ENCODE results near the gene CEP20. TPM values are rescaled to one million over a fixed set of nuclear protein-coding genes. Genes with fewer than 3 reads are reported as not detected.

CEP20 gene
- total RNA-seq, 1 donor from 2014 or later, result 101 TPM

GRCh38 chr16:15835136-15835878, 53.1 kb downstream of the CEP20 start:
- no peak overlapping the region for H3K27ac ChIP-seq
- no peaks in the 10 kb centered on the region for H3K9me3 ChIP-seq (ENCODE audit: low read depth)
- Mint-ChIP-seq H3K27me3 (ENCODE audit: insufficient read depth, low read depth) (peaks cover 11% of the 10 kb centered on the region), H3K4me1 (no peaks in the 10 kb centered on the region), H3K9me3 (no peaks in the 10 kb centered on the region), H3K27ac (no peak overlapping the region), H3K36me3 (no peaks in the 10 kb centered on the region), H3K4me3 (no peak overlapping the region)
- no peak overlapping the region for H3K9ac ChIP-seq
- H3K27me3 ChIP-seq, result no peaks in the 10 kb centered on the region
- no peak overlapping the region for H3K4me2 ChIP-seq
- no peaks in the 10 kb centered on the region for H3F3A ChIP-seq (ENCODE audit: low read depth)
- DNase-seq (ENCODE audit: low spot score), result no peak
- H3K79me2 ChIP-seq (ENCODE audit: low read depth), result no peaks in the 10 kb centered on the region
- no peaks in the 10 kb centered on the region for H3K4me1 ChIP-seq
- H3K4me3 ChIP-seq, result no peak overlapping the region
- no peak overlapping the region for H2AFZ ChIP-seq (replicated peaks)
- H3K36me3 ChIP-seq, result no peaks in the 10 kb centered on the region
- TF ChIP-seq, protein P1, sequence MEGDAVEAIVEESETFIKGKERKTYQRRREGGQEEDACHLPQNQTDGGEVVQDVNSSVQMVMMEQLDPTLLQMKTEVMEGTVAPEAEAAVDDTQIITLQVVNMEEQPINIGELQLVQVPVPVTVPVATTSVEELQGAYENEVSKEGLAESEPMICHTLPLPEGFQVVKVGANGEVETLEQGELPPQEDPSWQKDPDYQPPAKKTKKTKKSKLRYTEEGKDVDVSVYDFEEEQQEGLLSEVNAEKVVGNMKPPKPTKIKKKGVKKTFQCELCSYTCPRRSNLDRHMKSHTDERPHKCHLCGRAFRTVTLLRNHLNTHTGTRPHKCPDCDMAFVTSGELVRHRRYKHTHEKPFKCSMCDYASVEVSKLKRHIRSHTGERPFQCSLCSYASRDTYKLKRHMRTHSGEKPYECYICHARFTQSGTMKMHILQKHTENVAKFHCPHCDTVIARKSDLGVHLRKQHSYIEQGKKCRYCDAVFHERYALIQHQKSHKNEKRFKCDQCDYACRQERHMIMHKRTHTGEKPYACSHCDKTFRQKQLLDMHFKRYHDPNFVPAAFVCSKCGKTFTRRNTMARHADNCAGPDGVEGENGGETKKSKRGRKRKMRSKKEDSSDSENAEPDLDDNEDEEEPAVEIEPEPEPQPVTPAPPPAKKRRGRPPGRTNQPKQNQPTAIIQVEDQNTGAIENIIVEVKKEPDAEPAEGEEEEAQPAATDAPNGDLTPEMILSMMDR (IDR thresholded peaks at IDR 0.05), result no peak
- TF ChIP-seq EZH2phosphoT487 (IDR thresholded peaks at IDR 0.05), result no peak
- no peaks in the 10 kb centered on the region for H4K20me1 ChIP-seq (ENCODE audit: low read depth)

DNA sequence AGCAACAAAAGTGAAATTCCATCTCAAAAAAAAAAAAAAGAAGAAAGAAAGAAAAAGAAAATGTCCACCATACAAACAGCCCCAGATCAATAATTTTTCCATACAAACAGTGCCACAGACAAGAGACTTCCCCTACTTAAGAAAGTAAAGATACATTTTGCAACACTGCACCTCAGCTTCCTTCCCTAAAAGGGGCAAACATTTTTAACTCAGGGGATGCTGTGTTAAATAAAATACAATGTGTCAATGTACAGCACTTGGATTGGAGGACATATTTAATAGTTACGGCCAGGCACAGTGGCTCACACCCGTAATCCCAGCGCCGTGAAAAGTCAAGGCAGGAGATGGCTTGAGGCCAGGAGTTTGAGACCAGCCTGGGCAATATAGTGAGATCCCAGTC, 53.9 kb downstream of the CEP20 start:
- H3K9me3 Mint-ChIP-seq, result no peaks in the 10 kb centered on the region
- peaks cover 11% of the 10 kb centered on the region for H3K27me3 Mint-ChIP-seq (ENCODE audit: insufficient read depth, low read depth)
- DNase-seq (ENCODE audit: low spot score), result no peak
- H3F3A ChIP-seq (ENCODE audit: low read depth), result no peaks in the 10 kb centered on the region
- H3K27ac ChIP-seq, result no peak overlapping the region
- H3K9ac ChIP-seq, result no peak overlapping the region
- no peaks in the 10 kb centered on the region for H3K79me2 ChIP-seq (ENCODE audit: low read depth)
- no peak overlapping the region for H3K4me2 ChIP-seq
- no peak overlapping the region for H3K4me3 ChIP-seq
- H3K9me3 ChIP-seq (ENCODE audit: low read depth), result no peaks in the 10 kb centered on the region
- H3K27me3 ChIP-seq, result no peaks in the 10 kb centered on the region
- no peaks in the 10 kb centered on the region for H3K36me3 ChIP-seq
- H2AFZ ChIP-seq (replicated peaks), result no peak overlapping the region
- H3K4me1 ChIP-seq, result no peaks in the 10 kb centered on the region
- H4K20me1 ChIP-seq (ENCODE audit: low read depth), result no peaks in the 10 kb centered on the region
- H3K4me3 Mint-ChIP-seq, result no peak overlapping the region
- H3K4me1 Mint-ChIP-seq, result no peaks in the 10 kb centered on the region
- H3K27ac Mint-ChIP-seq, result no peak overlapping the region
- no peaks in the 10 kb centered on the region for H3K36me3 Mint-ChIP-seq
- TF ChIP-seq, protein P1 (IDR thresholded peaks at IDR 0.05), result no peak
- TF ChIP-seq EZH2 (IDR thresholded peaks at IDR 0.05) (no peak), EZH2phosphoT487 (IDR thresholded peaks at IDR 0.05) (no peak)

- H3K4me1 Mint-ChIP-seq, result no peaks in the 10 kb centered on the region
- no peaks in the 10 kb centered on the region for H3K4me1 ChIP-seq
- H3K4me3 ChIP-seq, result no peak overlapping the region
- H2AFZ ChIP-seq (replicated peaks), result no peak overlapping the region
- H3K27ac ChIP-seq, result no peak overlapping the region
- no peak for DNase-seq (ENCODE audit: low spot score)
- H3K79me2 ChIP-seq (ENCODE audit: low read depth), result no peaks in the 10 kb centered on the region
- H3K4me3 Mint-ChIP-seq, result no peak overlapping the region
- H3K36me3 Mint-ChIP-seq, result no peaks in the 10 kb centered on the region
- H3K9ac ChIP-seq, result no peak overlapping the region
- TF ChIP-seq, protein P1 (IDR thresholded peaks at IDR 0.05), result no peak
- TF ChIP-seq EZH2phosphoT487 (IDR thresholded peaks at IDR 0.05) (no peak), EZH2 (IDR thresholded peaks at IDR 0.05) (no peak)
- H3K27ac Mint-ChIP-seq, result no peak overlapping the region
- no peaks in the 10 kb centered on the region for H4K20me1 ChIP-seq (ENCODE audit: low read depth)
- H3K4me2 ChIP-seq, result no peak overlapping the region
- H3K36me3 ChIP-seq, result no peaks in the 10 kb centered on the region
- no peaks in the 10 kb centered on the region for H3K9me3 Mint-ChIP-seq
- no peaks in the 10 kb centered on the region for H3K9me3 ChIP-seq (ENCODE audit: low read depth)
- H3F3A ChIP-seq (ENCODE audit: low read depth), result no peaks in the 10 kb centered on the region
- no peaks in the 10 kb centered on the region for H3K27me3 ChIP-seq
- peaks cover 13% of the 10 kb centered on the region for H3K27me3 Mint-ChIP-seq (ENCODE audit: insufficient read depth, low read depth)
Observed at GRCh38 chr16:15833541-15833940, 54.9 kb downstream of the CEP20 start.
